Gastrocnemius medialis (tissue), 4 donors: Measurements from ENCODE around the gene IMPA2.

ENCODE experiments used
- CTCF ChIP-seq, 5 experiments: fragments of 450-650 bp in 3 of 5; fragments of 200-600 bp in 2 of 5; sonication (generic) in 2 of 5; IDR thresholded peaks in 4 of 5; conservative IDR thresholded peaks in 1 of 5; 1 replicate in 4 of 5; 2 replicates in 1 of 5; pipeline ENCODE4 v1.5.1; 2016 to 2019; ENCODE audit warnings: antibody characterized with exemption in 5 of 5, mild to moderate bottlenecking in 3 of 5, moderate library complexity in 3 of 5
- POLR2A ChIP-seq, 2 donors: fragments of 450-650 bp; IDR thresholded peaks; one replicate each; pipeline ENCODE4 v1.6.1; 2017; ENCODE audit warnings: antibody characterized with exemption in 2 of 2, mild to moderate bottlenecking in 2 of 2, moderate library complexity in 2 of 2

GRCh38 chr18:12031846-12032245 is 50.5 kb downstream of the IMPA2 start:
- TF ChIP-seq POLR2A (IDR thresholded peaks at IDR 0.05) (no peak), CTCF (IDR thresholded peaks at IDR 0.05 in 4 of 5, conservative IDR thresholded peaks at IDR 0.05 in 1 of 5) (no peak)
